Peyer's patch (tissue), 4 donors: ENCODE measurements around the gene DCUN1D3.

Source experiments
- POLR2A ChIP-seq, 2 donors: fragments of 450-650 bp; IDR thresholded peaks; one replicate each; pipeline ENCODE4 v1.5.1; 2017; ENCODE audit warnings: antibody characterized with exemption in 2 of 2, mild to moderate bottlenecking in 2 of 2, moderate library complexity in 2 of 2
- TF ChIP-seq, protein P1 (sequence below), 6 experiments: fragments of 450-650 bp in 4 of 6; fragments of 200-600 bp in 2 of 6; sonication (generic) in 1 of 6; IDR thresholded peaks; one replicate each; pipeline ENCODE4 v1.5.1; 2017 to 2019; ENCODE audit warnings: antibody characterized with exemption in 6 of 6, mild to moderate bottlenecking in 3 of 6, moderate library complexity in 1 of 6

GRCh38 chr16:20849589-20850390 lies 50.4 kb downstream of the DCUN1D3 start:
- TF ChIP-seq, protein P1, sequence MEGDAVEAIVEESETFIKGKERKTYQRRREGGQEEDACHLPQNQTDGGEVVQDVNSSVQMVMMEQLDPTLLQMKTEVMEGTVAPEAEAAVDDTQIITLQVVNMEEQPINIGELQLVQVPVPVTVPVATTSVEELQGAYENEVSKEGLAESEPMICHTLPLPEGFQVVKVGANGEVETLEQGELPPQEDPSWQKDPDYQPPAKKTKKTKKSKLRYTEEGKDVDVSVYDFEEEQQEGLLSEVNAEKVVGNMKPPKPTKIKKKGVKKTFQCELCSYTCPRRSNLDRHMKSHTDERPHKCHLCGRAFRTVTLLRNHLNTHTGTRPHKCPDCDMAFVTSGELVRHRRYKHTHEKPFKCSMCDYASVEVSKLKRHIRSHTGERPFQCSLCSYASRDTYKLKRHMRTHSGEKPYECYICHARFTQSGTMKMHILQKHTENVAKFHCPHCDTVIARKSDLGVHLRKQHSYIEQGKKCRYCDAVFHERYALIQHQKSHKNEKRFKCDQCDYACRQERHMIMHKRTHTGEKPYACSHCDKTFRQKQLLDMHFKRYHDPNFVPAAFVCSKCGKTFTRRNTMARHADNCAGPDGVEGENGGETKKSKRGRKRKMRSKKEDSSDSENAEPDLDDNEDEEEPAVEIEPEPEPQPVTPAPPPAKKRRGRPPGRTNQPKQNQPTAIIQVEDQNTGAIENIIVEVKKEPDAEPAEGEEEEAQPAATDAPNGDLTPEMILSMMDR (IDR thresholded peaks at IDR 0.05): peak; percentile 83 to 99 (median 98)
- no peak for TF ChIP-seq POLR2A (IDR thresholded peaks at IDR 0.05)
